Measurements from ENCODE around the gene EIF4G3.

The EIF4G3 gene

DNA sequence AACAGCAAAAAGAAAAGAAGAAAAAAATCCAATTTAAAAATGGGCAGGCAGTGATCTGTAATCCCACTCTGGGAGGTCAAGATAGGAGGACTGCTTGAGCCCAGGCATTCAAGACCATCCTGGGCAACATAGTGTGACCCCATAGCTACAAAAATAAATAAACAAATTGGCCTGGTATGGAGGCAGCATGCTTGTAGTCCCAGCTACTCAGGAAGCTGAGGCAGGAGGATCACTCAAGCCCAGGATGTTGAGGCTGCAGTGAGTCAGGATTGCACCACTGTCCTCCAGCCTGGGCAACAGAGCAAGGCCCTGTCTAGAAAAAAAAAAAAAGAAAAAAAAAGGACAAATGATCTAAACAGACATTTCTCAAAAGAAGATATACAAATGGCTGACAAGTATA lies 99.6 kb downstream of the EIF4G3 start:
- TF ChIP-seq CTCF (IDR thresholded peaks at IDR 0.05): no peak
- Histone ChIP-seq H3K27me3 (ENCODE audit: control insufficient read depth, insufficient read depth, low read length) (no peaks in the 10 kb centered on the region), H3K4me3 (ENCODE audit: low read depth, low read length) (no peak overlapping the region), H3K4me1 (no peaks in the 10 kb centered on the region), H3K4me2 (ENCODE audit: low read length) (no peak overlapping the region), H3K9me3 (ENCODE audit: control insufficient read depth, low read length) (no peaks in the 10 kb centered on the region), H3K79me2 (peaks cover 6% of the 10 kb centered on the region), H3K9ac (no peak overlapping the region), H3K36me3 (ENCODE audit: control insufficient read depth, insufficient read depth, low read length) (no peaks in the 10 kb centered on the region), H3K27ac (no peak overlapping the region), H2AFZ (no peak overlapping the region)

DNA sequence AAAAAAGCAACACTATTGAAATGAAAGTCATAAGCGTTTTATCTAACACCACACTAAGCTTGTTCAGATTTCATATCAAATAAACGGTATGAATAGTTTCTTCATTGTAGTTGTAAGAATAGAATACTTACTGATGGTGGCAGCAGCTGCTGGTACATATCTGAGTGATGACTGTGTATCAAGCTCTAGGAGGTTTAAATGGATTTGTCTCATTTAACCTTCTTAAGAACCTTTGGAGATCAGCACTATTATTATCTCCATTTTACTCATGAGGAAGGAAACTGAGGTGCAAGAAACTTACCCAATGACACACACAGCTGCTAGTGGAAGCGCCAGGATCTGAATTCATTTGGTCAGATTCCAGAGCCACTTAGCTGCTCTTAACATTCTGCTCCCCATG lies 104.0 kb downstream of the EIF4G3 start:
- no peak for TF ChIP-seq CTCF (IDR thresholded peaks at IDR 0.05)
- H3K27me3 ChIP-seq (ENCODE audit: control insufficient read depth, insufficient read depth, low read length): no peaks in the 10 kb centered on the region
- H3K27ac ChIP-seq: no peak overlapping the region

GRCh38 chr1:21069549-21069948 lies 107.1 kb downstream of the EIF4G3 start:
- no peak overlapping the region for H3K27ac ChIP-seq
- no peak for TF ChIP-seq CTCF (IDR thresholded peaks at IDR 0.05)

More for the DNA sequence above, 104.0 kb downstream of the EIF4G3 start:
- H3K9ac ChIP-seq: no peak overlapping the region
- H3K4me2 ChIP-seq (ENCODE audit: low read length): no peak overlapping the region
- H3K4me1 ChIP-seq: no peaks in the 10 kb centered on the region
- H3K79me2 ChIP-seq: peaks cover 4% of the 10 kb centered on the region
- H3K36me3 ChIP-seq (ENCODE audit: control insufficient read depth, insufficient read depth, low read length): no peaks in the 10 kb centered on the region
- no peak overlapping the region for H2AFZ ChIP-seq
- H3K4me3 ChIP-seq (ENCODE audit: low read depth, low read length): no peak overlapping the region
- H3K9me3 ChIP-seq (ENCODE audit: control insufficient read depth, low read length): no peaks in the 10 kb centered on the region

GRCh38 chr1:21068937-21069336 lies 107.8 kb downstream of the EIF4G3 start:
- H3K4me3 ChIP-seq (ENCODE audit: low read depth, low read length): no peak overlapping the region
- TF ChIP-seq CTCF (IDR thresholded peaks at IDR 0.05): no peak
- peaks cover 4% of the 10 kb centered on the region for H3K79me2 ChIP-seq
- no peak overlapping the region for H3K27ac ChIP-seq
- H3K36me3 ChIP-seq (ENCODE audit: control insufficient read depth, insufficient read depth, low read length): no peaks in the 10 kb centered on the region
- no peak overlapping the region for H2AFZ ChIP-seq
- H3K4me2 ChIP-seq (ENCODE audit: low read length): no peak overlapping the region
- H3K27me3 ChIP-seq (ENCODE audit: control insufficient read depth, insufficient read depth, low read length): no peaks in the 10 kb centered on the region
- H3K9ac ChIP-seq: no peak overlapping the region
- H3K9me3 ChIP-seq (ENCODE audit: control insufficient read depth, low read length): no peaks in the 10 kb centered on the region
- peaks cover 2% of the 10 kb centered on the region for H3K4me1 ChIP-seq

More at GRCh38 chr1:21069549-21069948, 107.1 kb downstream of the EIF4G3 start:
- no peak overlapping the region for H3K4me2 ChIP-seq (ENCODE audit: low read length)
- no peak overlapping the region for H3K9ac ChIP-seq
- H3K9me3 ChIP-seq (ENCODE audit: control insufficient read depth, low read length): no peaks in the 10 kb centered on the region
- no peak overlapping the region for H3K4me3 ChIP-seq (ENCODE audit: low read depth, low read length)
- H3K79me2 ChIP-seq: peaks cover 4% of the 10 kb centered on the region
- no peak overlapping the region for H2AFZ ChIP-seq
- no peaks in the 10 kb centered on the region for H3K4me1 ChIP-seq
- H3K27me3 ChIP-seq (ENCODE audit: control insufficient read depth, insufficient read depth, low read length): no peaks in the 10 kb centered on the region
- H3K36me3 ChIP-seq (ENCODE audit: control insufficient read depth, insufficient read depth, low read length): no peaks in the 10 kb centered on the region

DNA sequence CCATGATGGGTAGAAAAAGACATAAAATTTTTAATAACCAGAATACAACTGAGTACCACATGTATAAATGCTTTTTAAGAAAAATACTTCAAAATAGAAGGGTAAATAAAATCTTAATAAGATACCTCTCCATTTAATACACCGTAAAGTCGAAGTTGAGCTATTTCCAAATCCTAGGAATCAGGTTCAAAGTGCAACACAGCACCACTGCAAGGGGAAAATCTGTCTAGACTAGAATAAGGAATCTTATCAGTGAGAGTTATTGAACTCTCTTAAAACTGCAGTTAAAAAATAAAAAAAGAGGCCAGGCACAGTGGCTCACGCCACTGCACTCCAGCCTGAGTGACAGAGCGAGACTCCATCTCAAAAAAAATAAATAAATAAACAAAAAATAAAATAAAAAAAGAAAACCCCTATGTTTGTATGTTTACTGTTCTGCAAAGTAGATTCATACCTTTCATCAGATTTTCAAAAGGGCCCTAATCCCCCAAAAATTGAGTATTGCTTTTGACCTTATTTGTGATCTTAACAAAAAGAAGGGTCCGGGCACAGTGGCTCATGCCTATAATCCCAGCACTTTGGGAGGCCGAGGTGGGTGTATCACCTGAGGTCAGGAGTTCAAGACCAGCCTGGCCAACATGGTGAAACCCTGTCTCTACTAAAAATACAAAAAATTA lies 109.0 kb downstream of the EIF4G3 start:
- Histone ChIP-seq H2AFZ (no peak overlapping the region), H3K79me2 (no peaks in the 10 kb centered on the region), H3K9ac (no peak overlapping the region), H3K9me3 (ENCODE audit: control insufficient read depth, low read length) (no peaks in the 10 kb centered on the region), H3K27ac (no peak overlapping the region), H3K27me3 (ENCODE audit: control insufficient read depth, insufficient read depth, low read length) (no peaks in the 10 kb centered on the region), H3K4me3 (ENCODE audit: low read depth, low read length) (no peak overlapping the region), H3K4me2 (ENCODE audit: low read length) (no peak overlapping the region), H3K4me1 (peaks cover 3% of the 10 kb centered on the region), H3K36me3 (ENCODE audit: control insufficient read depth, insufficient read depth, low read length) (no peaks in the 10 kb centered on the region)
- TF ChIP-seq CTCF (IDR thresholded peaks at IDR 0.05): no peak
